A549 (cell line): ENCODE measurements around the gene HTR2A. TPM values are rescaled to one million over a fixed set of nuclear protein-coding genes. Genes with fewer than 3 reads are reported as not detected.

Source experiments
- ATAC-seq, 2 experiments: fragments of 200-7000 bp in 1 of 2; fragments of >200 bp in 1 of 2; cut with Nextera tagmentation in 1 of 2; cut with Tn5 transposase in 1 of 2; 3 replicates each; pipeline versions ENCODE4 v1.8.0 to v1.9.1; 2018 to 2020; ENCODE audit warnings: mild to moderate bottlenecking in 1 of 2, moderate library complexity in 1 of 2
- CTCF ChIA-PET: fragments of 300-600 bp; sonication (Branson Sonifier 250); formaldehyde crosslinking; extraction: SDS; loops from one replicate; lab custom pipeline; 2021; ENCODE audit warnings: antibody characterized with exemption, inconsistent platforms; lab: Yijun Ruan, JAX
- POLR2A ChIA-PET: fragments of 350-600 bp; formaldehyde crosslinking; extraction: SDS; loops from one replicate; lab custom pipeline; 2021; ENCODE audit warnings: antibody characterized with exemption, inconsistent platforms; lab: Yijun Ruan, JAX
- DNase-seq, 2 experiments: peaks; one replicate each; pipeline versions ENCODE4 v3.0.0 to v3.0.0-alpha.2; 2011 to 2016; ENCODE audit warnings: low read depth in 1 of 2, low spot score in 1 of 2
- FAIRE-seq: peaks from 2 replicates; lab custom pipeline; 2011; peaks lifted over from hg19 to GRCh38; lab: Jason Lieb, UNC
- H3K27ac ChIP-seq, 2 experiments: fragments of >200 bp; sonication (Bioruptor Twin); formaldehyde crosslinking; 3 replicates each; pipeline ENCODE4 v1.5.1; 2016 to 2017
- H3K4me1 ChIP-seq: fragments of >200 bp; sonication (Bioruptor Twin); formaldehyde crosslinking; 3 replicates; pipeline ENCODE4 v1.6.1; 2016
- H3K4me2 ChIP-seq: fragments of >200 bp; sonication (Bioruptor Twin); formaldehyde crosslinking; 3 replicates; pipeline ENCODE4 v1.6.1; 2016
- H3K4me3 ChIP-seq: fragments of >200 bp; sonication (Bioruptor Twin); formaldehyde crosslinking; 3 replicates; pipeline ENCODE4 v1.5.1; 2016
- H3K9me3 ChIP-seq: fragments of >200 bp; sonication (Bioruptor Twin); formaldehyde crosslinking; 3 replicates; pipeline ENCODE4 v1.6.1; 2016
- BCL3 ChIP-seq: fragments of >200 bp; sonication (Bioruptor Twin); formaldehyde crosslinking; IDR thresholded peaks from 3 replicates; pipeline ENCODE4 v1.6.1; 2016
- BHLHE40 ChIP-seq: IDR thresholded peaks from 2 replicates; pipeline ENCODE4 v1.6.1; 2012; ENCODE audit warnings: low read depth, low read length, inconsistent platforms
- CBX8 ChIP-seq: fragments of 200-600 bp; sonication (generic); IDR thresholded peaks from 2 replicates; pipeline ENCODE4 v1.6.1; 2016
- CEBPB ChIP-seq, 2 experiments: fragments of >200 bp in 1 of 2; sonication (Bioruptor Twin) in 1 of 2; formaldehyde crosslinking in 1 of 2; IDR thresholded peaks; 2 replicates each; pipeline ENCODE4 v1.6.1; 2012 to 2016
- CHD2 ChIP-seq: fragments of 150-350 bp; IDR thresholded peaks from 2 replicates; pipeline ENCODE4 v1.6.1; 2014; ENCODE audit warnings: low read length; ENCODE audit not compliant: partially characterized antibody
- EHMT2 ChIP-seq: fragments of 200-600 bp; sonication (generic); IDR thresholded peaks from 2 replicates; pipeline ENCODE4 v1.6.1; 2016; ENCODE audit warnings: antibody characterized with exemption, low read depth, mild to moderate bottlenecking, moderate library complexity
- FOSL2 ChIP-seq, 2 experiments: fragments of 450-650 bp in 1 of 2; fragments of >200 bp in 1 of 2; sonication (Bioruptor Twin) in 1 of 2; formaldehyde crosslinking; IDR thresholded peaks; 2 replicates each; pipeline versions ENCODE4 v1.5.0 to v1.6.1; 2016 to 2020; ENCODE audit warnings: mild to moderate bottlenecking in 1 of 2, moderate library complexity in 1 of 2
- HDAC2 ChIP-seq: fragments of 200-600 bp; sonication (generic); IDR thresholded peaks from 2 replicates; pipeline ENCODE4 v1.6.1; 2016
- HES2 ChIP-seq: fragments of >200 bp; sonication (Bioruptor Twin); formaldehyde crosslinking; IDR thresholded peaks from 2 replicates; pipeline ENCODE4 v1.6.1; 2016
- HMGXB4 ChIP-seq: fragments of 250-450 bp; sonication (Bioruptor Pico); IDR thresholded peaks from 2 replicates; pipeline ENCODE4 v1.5.0; 2021; ENCODE audit warnings: mild to moderate bottlenecking, moderate library complexity, borderline replicate concordance
- MAFK ChIP-seq: fragments of 450-650 bp; IDR thresholded peaks from 2 replicates; pipeline ENCODE4 v1.6.1; 2014; ENCODE audit not compliant: partially characterized antibody
- NFE2L2 ChIP-seq: fragments of 150-350 bp; conservative IDR thresholded peaks from 2 replicates; pipeline ENCODE4 v1.6.1; 2014; ENCODE audit warnings: low read length
- PBX3 ChIP-seq: IDR thresholded peaks from 2 replicates; pipeline ENCODE4 v1.6.1; 2012
- POLR2A ChIP-seq: IDR thresholded peaks from 2 replicates; pipeline ENCODE4 v1.6.1; 2012; ENCODE audit warnings: mild to moderate bottlenecking, low read length
- POLR2AphosphoS2 ChIP-seq: conservative IDR thresholded peaks from 2 replicates; pipeline ENCODE4 v1.6.1; 2012; ENCODE audit warnings: low read length, improper control_type of control experiment, inconsistent platforms
- RAD21 ChIP-seq, 2 experiments: fragments of >200 bp in 1 of 2; sonication (Bioruptor Twin) in 1 of 2; formaldehyde crosslinking in 1 of 2; IDR thresholded peaks in 1 of 2; conservative IDR thresholded peaks in 1 of 2; 2 replicates in 1 of 2; 3 replicates in 1 of 2; pipeline ENCODE4 v1.6.1; 2012 to 2018; ENCODE audit warnings: inconsistent platforms in 1 of 2
- REST ChIP-seq: fragments of 200-600 bp; sonication (generic); IDR thresholded peaks from 2 replicates; pipeline ENCODE4 v1.6.1; 2016; ENCODE audit warnings: antibody characterized with exemption, mild to moderate bottlenecking, moderate library complexity
- RFX5 ChIP-seq: fragments of 450-650 bp; IDR thresholded peaks from 2 replicates; pipeline ENCODE4 v1.7.1; 2014; ENCODE audit warnings: antibody characterized with exemption, mild to moderate bottlenecking, moderate library complexity
- RNF2 ChIP-seq: fragments of 200-600 bp; sonication (generic); IDR thresholded peaks from 2 replicates; pipeline ENCODE4 v1.6.1; 2016; ENCODE audit warnings: low read depth, mild to moderate bottlenecking, antibody characterized with exemption, moderate library complexity, borderline replicate concordance
- SMC3 ChIP-seq: fragments of >200 bp; sonication (Bioruptor Twin); formaldehyde crosslinking; IDR thresholded peaks from 3 replicates; pipeline ENCODE4 v1.6.1; 2018; ENCODE audit warnings: inconsistent platforms
- SREBF2 ChIP-seq: fragments of 450-650 bp; IDR thresholded peaks from 2 replicates; pipeline ENCODE4 v1.6.1; 2014; ENCODE audit warnings: mild to moderate bottlenecking, moderate library complexity
- TP53 ChIP-seq: fragments of 250-450 bp; sonication (Bioruptor Pico); IDR thresholded peaks from 2 replicates; pipeline ENCODE4 v1.5.0; 2021; ENCODE audit warnings: mild to moderate bottlenecking, moderate library complexity
- USF2 ChIP-seq: fragments of 450-650 bp; IDR thresholded peaks from 2 replicates; pipeline ENCODE4 v1.6.1; 2014; ENCODE audit warnings: antibody characterized with exemption
- WGBS: methylation state at CpG from one replicate; pipeline ENCODE4 v1.1.6; 2017; ENCODE audit errors: missing lambda C conversion rate; 5-methylcytosine and 5-hydroxymethylcytosine counted together
- polyA plus RNA-seq, 4 experiments: library from polyadenylated mRNA; depleted of rRNA in 3 of 4; stranded (reverse); fragments of >200 nt; fragmentation: RNase III in 1 of 4; extraction: RNeasy Plus Mini Kit Qiagen cat#74134 plus additional on column Dnase treatment in 1 of 4; gene quantifications; 2 replicates in 3 of 4; 3 replicates in 1 of 4; pipeline ENCODE4 v1.2.3, GENCODE V29; 2011 to 2017

HTR2A gene
- polyA plus RNA-seq, 2 of the 4 experiments (the other 2 are of a cell fraction) = not detected

GRCh38 chr13:46864941-46865340 lies 31.9 kb downstream of the HTR2A start:
- Histone ChIP-seq H3K4me2 (no peak overlapping the region), H3K4me1 (no peaks in the 10 kb centered on the region), H3K9me3 (no peaks in the 10 kb centered on the region), H3K4me3 (no peak overlapping the region), H3K27ac (no peak overlapping the region)
- WGBS = 49% methylated on average over 3 of the region's 3 CpGs
- no peak for DNase-seq
- no peak for ATAC-seq
- ChIA-PET POLR2A (no interaction called here), CTCF (no interaction called here)
- TF ChIP-seq BCL3 = no peak
- TF ChIP-seq FOSL2 (IDR thresholded peaks at IDR 0.05) = no peak
- TF ChIP-seq FOSL2 (CRISPR knock-in tag; IDR thresholded peaks at IDR 0.05) = no peak
- no peak for TF ChIP-seq CHD2
- TF ChIP-seq RFX5 = no peak
- TF ChIP-seq EHMT2 = no peak
- TF ChIP-seq SREBF2 = no peak
- TF ChIP-seq TP53 (CRISPR knock-in tag) = no peak
- no peak for TF ChIP-seq HDAC2
- TF ChIP-seq RNF2 = no peak
- no peak for TF ChIP-seq BHLHE40
- TF ChIP-seq PBX3 = no peak
- FAIRE-seq = no peak

GRCh38 chr13:46861959-46862358 lies 34.9 kb downstream of the HTR2A start:
- WGBS = 9% methylated on average over 1 of the region's 1 CpG
- ChIA-PET CTCF (no interaction called here), POLR2A (no interaction called here)
- ATAC-seq (no peak), DNase-seq (no peak), FAIRE-seq (no peak)
- Histone ChIP-seq H3K27ac (no peak overlapping the region), H3K4me1 (no peaks in the 10 kb centered on the region), H3K4me2 (no peak overlapping the region), H3K9me3 (no peaks in the 10 kb centered on the region), H3K4me3 (no peak overlapping the region)
- no peak for TF ChIP-seq NFE2L2
- TF ChIP-seq POLR2AphosphoS2 = no peak
- no peak for TF ChIP-seq HES2
- TF ChIP-seq CBX8 = no peak
- TF ChIP-seq REST = no peak
- no peak for TF ChIP-seq CEBPB (IDR thresholded peaks at IDR 0.05)

- Histone ChIP-seq H3K4me2 (no peak overlapping the region), H3K4me3 (no peak overlapping the region), H3K9me3 (no peaks in the 10 kb centered on the region), H3K27ac (no peak overlapping the region), H3K4me1 (no peaks in the 10 kb centered on the region)
- FAIRE-seq (no peak), ATAC-seq (no peak), DNase-seq (no peak)
- ChIA-PET POLR2A (no interaction called here), CTCF (interaction anchor here (0.7 kb wide), 1 partner anchor 34 kb away, joined by 3 read pairs; no protein-coding TSS in a partner anchor)
- no peak for TF ChIP-seq POLR2A
- no peak for TF ChIP-seq SMC3
- TF ChIP-seq HMGXB4 (CRISPR knock-in tag) = no peak
- TF ChIP-seq TP53 (CRISPR knock-in tag) = no peak
- TF ChIP-seq MAFK = no peak
- no peak for TF ChIP-seq USF2
- no peak for TF ChIP-seq REST
- no peak for TF ChIP-seq RAD21 (conservative IDR thresholded peaks at IDR 0.05 in 1 of 2, IDR thresholded peaks at IDR 0.05 in 1 of 2)
These were observed 36.1 kb downstream of the HTR2A start for GRCh38 chr13:46860722-46861121.
